HG03097 (cell line): ENCODE results near the gene TNS3.

ENCODE experiments used
- ATAC-seq: cut with Tn5 transposase; IDR thresholded peaks from one replicate; pipeline ENCODE4 v1.9.1; 2021; ENCODE audit not compliant: unreplicated experiment, low FRiP score

The TNS3 gene

DNA sequence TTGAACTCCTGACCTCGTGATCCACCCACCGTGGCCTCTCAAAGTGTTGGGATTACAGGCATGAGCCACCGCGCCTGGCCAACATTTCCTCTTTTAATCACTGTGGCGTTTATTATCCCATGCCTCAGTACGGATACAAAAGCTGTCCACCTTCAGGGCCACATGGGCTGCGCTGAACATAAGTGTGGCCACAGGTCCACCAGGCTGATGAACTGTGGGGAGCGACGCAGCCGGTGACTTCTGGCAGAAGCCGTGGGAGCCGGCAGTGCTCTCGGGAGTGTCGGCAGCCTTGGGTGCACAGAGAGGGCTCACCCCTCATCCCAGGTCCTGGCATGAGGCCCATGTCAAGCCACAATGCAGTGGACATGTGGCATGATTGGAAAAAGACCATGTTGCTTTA is 223.6 kb downstream of the TNS3 start:
- ATAC-seq, result no peak

DNA sequence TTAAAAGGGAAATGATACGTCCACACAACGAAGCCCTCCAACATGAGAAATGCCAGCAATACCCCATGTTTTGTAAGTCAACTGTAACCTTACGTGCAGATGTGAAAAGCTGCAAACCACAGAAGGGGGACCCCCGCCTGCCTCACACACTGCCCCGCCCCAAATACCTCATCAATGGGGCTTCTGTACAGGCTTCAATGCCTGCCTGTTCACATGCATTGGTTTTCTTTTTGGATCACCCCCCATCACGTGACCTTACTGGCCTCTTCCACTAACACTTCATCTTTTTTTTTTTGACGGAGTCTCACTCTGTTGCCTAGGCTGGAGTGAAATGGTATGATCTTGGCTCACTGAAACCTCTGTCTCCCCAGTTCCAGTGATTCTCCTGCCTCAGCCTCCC is 224.0 kb downstream of the TNS3 start:
- no peak for ATAC-seq

DNA sequence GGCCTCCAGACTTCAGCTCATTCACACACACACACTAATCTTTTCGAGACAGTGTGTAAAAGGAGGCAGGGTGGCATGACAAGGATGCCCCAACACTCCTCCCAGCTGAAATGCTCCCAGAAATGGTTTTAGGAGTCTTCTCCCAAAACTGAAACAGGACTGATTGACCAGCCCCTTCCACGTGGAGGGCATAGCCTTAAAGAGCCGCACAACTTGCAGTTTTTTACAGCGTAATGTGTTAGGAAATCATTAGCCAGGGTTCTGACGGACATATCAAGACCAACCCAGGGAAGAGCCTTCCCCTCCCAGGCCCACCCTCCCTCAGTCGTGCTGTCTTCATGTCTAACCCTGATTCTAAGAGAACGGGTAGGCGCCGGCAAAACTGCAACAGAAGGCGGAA is 224.6 kb downstream of the TNS3 start:
- no peak for ATAC-seq

DNA sequence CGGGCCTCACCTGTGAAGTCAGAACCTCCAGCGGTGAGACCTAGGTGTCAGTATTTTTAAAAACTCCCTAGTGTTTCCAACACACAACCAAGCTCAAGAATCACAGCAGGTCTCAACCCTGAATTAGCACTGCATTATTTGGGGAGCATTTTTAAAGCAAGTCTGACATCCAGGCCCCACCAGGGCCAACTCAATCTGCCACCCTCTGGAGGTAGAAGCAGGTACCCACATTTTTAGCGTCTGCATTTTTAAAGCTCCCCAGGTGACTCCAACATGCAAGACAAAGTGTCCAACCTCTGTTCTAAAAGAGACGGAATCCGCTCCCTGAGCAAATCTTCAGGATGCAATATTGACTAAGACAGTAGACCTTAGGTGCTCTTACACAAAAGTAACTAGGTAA is 225.7 kb downstream of the TNS3 start:
- no peak for ATAC-seq

DNA sequence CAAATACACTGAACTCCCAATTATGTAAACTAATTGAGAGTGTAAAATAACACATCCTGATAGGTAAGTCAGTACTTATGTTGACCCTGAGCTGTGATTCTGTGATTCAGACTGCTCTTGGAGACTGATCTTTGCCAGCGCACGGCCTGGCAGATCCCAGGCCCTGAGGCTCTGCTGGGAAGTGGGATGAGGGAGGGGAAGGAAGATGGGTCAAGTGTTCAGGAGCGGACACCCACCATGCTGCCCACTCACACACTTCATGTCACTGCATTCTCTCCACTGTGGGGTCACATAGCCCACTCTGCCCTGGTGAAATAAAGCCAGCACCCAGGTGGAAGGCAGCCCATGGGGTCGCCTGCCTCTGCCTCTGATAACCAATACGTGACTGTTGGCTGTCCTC is 226.2 kb downstream of the TNS3 start:
- no peak for ATAC-seq

DNA sequence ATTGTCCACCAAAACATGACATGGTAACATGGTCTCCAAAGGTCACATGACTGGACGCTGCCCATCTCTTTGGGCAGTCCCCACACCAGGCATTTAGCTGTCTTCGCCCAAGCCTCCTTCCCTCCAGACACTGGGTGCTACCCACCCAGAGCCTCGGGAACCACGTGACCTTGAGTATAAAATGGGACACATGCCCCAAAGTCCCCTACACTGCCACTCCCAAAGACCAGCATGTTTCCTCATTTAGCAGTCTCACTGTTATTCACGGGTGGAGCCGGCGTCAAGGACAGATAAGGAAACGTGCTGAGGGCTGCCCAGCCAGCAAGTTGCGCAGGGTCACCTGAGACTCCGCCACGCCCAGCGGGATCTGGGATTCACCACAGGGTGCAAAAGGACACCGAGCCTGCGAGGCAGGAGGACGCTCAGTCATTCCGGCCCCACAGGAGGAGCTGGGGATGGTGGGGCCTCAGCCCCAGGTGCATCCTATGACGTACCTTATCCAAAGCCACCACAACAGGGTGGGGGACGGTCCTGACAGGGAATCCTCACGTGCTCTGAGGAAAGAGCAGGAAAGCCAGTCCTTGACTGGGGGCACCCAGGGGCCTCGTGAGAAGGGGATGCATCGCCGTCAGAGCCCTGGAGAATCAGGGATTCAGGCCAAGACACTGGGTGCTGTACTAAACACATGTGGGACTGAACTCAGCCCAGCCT is 226.9 kb downstream of the TNS3 start:
- no peak for ATAC-seq

DNA sequence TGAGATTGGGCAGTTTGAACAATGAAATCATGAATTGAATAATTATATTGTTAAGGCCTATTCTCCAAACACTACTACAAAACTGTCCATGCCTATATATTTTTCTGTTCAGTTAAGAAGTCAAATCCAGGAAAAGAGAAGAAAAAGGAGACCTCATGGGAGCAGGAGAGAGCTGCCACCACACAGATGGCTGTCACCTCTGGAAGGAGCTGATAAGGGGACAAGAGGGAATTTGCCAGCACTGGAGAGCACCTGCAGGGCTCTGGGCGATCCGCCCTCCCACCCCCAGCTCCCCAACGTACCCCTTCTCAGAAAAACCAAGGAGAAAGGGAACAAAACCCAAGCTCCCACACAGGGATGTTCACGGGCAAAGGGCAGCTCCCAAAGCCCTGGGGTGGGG is 227.8 kb downstream of the TNS3 start:
- ATAC-seq, result no peak

DNA sequence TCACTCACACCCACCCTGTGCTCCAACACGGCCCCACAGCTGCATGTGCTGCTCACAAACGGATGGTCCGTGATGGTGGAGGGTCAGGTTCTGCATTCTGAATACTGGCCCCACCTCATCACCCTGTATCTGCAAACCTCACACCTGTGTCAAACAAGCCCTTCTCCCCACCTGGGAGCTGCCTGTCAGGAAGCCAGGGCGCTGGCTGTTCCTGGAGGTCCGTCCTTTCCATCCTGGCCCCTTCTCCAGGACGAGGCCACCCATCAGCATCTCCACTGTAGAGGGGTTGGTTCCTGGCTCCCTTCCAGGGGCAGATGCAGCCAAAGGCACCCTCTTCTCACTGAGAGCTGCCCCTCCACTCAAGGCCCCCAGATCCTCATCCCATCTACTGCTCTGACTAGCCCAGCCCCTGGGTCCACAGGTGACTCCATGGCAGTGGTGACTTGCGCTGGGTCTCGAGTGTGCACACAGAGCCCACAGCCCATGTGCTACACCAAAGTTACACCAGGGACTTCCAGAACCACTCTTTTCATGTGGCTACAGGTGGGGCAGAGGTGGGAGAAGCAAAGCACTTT is 229.4 kb downstream of the TNS3 start:
- ATAC-seq, result no peak

DNA sequence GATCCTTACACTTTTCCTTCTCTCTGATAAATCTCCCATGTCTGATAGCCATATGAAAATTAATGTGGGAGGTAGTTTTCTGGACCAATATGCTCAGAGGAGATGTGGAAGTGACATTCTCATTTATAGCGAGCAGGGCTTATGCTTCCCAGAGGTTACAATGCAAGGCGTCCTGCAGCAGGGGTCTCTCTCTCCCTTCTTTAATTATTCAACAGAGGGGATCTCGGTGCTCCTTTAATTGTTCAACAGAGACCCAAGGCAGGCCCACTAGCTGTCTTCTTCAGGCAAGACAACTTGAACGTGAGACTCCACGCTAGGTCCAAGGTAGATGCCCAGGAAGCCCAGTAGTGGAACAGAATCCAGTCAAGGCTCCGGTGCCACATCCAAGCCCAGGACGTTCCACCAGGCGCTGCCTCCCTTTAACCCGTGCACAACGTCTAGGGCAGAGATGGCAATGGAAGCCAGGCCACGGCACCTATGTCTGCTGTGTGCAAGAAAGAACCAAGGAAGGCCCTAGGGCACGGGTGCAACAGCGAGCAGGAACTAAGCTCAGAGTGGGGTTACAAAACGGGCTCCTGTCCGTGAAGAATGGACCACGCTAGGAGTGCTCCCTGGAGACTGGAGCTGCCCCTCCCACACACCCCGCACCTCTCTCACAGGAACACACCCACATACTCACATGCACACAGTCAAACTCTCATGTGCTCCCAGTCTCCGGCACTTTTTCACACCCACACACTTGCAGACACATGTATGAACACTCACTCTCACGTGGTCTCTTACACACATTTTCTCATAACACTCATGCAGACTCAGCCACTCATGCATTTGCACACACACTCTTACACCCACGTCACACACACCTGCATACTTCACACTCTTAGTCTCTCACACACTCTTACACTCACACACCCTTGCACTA is 230.4 kb downstream of the TNS3 start:
- no peak for ATAC-seq

DNA sequence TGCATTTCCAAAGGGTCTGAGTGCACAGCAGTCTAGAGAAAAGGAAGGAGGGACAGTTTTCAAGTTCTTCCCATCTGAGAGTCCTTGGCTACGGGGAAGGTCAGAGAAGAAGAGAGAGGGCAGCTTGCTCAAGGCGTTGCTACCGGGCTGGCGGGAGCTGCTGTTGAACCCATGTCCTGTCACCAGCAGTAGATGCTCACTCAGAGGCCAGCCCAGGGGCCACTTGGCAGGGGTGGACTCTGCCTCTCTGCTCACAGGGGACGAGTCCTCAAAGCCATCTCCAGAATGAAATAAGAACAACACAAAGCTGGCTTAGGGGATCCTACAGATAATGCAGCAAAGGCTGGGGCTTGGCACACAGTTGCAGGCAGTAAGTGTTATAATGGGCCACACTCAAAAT is 231.5 kb downstream of the TNS3 start:
- ATAC-seq, result no peak

DNA sequence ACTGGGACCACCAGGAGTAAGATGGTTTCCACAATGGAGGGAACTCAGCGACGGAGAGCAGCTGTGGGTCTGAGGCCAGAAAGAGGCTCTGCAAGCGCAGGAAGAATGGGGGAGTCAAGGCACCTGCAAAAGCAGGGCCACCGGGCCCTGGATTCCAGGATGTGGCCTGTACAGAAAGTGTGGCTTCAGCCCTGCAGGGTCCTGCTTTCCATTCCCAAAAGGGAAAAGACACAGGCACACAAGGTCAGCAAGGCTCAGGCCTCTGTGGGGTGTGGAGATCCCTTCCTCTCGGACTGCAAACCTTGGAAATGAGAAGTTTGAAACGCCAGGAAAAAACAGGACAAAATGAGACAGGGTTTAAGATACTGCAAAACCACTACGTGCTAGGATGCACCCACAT is 232.5 kb downstream of the TNS3 start:
- no peak for ATAC-seq

DNA sequence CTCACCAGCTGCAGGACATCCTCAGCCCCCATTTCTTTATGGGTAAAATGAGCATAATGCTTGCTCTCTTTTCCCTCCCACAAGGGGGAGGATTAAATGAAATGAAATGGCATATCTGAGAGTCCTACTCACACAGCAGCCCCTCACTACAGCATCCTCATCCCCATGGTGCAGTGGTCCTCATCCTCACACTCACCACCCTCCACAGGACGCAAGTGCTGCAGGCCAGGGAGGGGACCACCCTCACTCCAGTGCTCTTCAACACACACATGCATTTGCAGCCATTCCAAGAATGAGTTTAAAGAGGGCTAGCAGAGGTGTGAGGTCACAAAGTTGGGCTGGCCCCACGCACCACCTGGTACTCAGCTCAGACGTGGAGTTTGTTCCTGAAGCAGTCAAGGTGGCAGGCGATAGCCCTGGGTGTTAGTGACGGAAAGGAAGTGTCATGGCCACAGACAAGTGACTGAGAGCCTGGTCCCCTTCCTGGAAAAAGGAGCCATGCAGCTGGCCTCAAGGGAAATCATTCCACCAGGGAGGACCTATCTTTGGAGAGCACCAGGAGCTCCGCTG is 234.0 kb downstream of the TNS3 start:
- ATAC-seq, result no peak

DNA sequence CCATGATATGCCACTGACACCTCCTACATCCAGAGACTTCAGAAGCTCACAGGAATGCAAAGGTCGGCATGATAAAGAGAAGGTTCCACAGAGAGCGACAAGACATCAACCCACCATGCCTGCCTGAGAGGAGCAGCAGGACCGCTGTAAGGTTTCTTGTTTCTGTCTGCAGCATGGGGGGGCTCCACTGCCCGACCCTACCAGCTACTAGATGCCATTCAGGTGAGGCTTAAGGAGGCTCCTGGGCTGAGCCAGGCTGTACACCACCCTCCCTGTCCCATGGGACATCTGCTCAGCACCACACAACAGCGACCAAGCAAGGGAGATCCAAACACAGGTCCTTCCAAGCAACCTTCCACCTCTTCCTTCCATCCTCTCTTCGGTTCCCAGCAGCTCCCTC is 234.6 kb downstream of the TNS3 start:
- ATAC-seq, result no peak

DNA sequence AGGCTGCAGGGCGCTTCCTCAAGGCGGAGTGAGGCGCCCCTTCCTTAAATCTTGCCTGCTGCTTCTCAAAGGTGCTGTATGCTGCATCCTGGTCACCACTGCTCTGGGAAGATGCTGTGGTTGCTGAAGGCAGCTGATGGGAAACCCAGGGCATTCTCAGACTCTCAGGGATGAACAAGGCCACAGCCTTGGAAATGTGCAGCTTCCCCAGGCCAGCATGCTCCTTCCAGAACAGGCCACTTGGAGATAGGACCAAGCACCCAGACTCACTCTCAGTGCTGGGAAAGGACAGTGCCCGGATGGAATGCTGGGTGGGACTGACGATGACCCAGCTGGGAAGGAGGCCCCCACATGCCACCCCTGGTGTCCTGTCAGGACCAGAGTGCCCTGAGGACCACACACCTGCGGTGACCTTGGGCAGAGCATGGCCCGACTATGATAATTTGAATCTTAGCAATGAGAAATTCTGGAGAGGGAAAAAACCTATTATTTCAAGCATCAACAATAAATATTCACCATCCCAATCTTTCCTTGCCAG is 235.5 kb downstream of the TNS3 start:
- ATAC-seq, result no peak

DNA sequence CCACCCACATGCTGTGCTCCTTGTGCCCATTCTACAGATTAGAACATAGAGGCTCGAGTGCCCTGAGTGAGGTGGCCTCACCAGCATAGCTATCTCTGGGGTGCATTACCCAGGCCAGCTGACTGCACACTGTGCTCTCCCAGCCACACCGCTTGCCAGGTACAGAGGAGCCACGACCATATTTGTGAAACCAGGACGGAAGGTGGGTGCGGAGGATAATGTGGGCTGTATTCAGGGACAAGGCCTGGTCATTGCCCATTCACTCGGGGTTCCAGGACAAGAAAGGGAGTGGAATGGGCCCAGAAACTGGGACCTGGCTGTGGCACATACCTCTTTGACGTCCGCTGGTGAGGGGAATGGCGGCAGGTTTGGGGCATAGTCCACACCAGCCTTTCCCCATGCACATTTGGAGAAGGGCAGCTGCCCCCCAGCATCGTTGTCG is 236.0 kb downstream of the TNS3 start:
- no peak for ATAC-seq

DNA sequence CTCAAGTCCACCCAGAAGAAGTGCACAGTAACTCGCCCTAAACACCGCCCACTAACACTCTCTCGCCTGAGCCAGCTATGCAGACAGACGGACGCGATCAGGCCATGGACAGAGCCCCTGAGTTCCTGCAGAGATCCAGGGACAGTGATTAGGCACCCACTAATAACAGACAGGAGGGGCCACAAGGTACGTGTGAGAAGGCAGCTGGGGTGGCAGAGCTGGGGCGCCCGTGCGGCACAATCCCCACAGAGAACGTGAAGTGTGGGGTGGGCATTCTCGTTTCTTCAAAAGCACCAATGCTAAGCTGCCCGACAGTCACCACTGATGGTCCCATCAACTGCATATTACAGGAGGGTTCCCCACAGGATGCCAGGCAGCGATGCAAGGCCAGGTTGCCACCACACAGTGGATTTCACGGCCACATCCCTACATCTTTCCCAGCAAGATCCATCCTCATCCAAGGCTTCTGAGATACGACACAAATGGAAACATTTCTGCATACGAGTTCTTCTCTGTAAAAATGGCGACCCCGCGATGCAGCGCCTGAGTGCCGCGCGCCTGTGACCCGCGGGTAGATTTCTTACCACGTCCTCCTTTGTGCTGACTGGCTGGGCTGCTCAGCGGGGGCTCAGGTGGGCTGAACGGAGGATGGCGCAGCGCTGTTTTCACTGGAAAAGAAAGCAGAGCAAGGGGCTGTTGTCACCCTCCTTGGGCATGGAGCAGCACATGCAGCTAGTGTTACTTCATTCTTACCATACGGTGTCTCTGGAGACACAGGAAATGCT is 237.5 kb downstream of the TNS3 start:
- no peak for ATAC-seq

DNA sequence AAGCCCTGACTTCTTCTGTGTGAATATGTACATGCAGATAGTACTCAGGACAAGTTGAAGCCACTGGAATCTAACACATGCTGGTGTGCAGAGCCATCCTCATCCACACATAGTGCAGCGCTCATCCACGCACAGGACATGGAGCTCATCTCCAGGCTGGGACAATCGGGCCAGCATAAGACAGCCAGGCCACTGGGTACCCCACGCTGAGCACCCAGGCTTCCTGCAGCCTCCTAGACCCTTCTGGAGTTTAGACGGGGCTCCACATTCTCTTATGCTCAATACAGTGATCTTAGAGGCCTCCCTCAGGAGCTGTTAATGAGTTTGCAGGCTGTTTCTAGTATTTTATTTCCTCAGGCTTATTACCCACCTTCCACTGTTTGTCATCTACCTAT is 238.9 kb downstream of the TNS3 start:
- ATAC-seq, result no peak

DNA sequence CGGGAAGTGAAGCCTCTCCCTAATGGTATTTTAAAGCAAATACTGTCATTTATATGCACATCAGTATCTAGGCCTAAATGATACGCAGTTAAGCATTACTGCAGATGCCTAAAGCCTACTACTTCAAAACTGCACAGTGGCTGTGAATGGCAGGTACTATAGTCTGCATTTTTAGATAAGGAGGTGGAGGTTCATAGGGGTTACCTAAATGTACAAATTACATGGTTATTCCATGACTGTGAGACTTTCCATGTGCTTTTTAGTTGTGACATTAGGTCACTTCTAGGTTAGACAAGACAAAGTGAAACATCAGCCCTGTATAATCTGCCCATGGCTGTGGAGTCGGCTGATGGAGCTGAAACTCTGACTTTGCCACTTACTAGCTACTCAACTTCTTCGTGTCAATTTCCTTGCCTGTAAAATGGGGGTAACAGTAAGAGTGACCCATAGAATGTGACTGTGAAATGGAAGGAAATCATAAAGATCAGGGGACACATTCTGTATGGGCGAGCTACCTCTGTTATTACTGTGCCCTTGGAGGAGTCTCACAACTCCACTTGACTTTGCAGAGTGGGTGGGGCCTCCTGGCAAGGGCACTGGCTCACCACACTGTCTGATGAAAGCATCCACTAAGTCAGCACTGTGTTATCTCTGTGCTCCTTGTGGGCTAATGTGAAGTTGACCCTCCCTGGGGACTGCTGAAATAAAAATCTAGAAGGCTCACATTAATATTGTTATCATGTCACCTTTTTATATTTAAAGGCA is 239.4 kb downstream of the TNS3 start:
- ATAC-seq, result no peak

DNA sequence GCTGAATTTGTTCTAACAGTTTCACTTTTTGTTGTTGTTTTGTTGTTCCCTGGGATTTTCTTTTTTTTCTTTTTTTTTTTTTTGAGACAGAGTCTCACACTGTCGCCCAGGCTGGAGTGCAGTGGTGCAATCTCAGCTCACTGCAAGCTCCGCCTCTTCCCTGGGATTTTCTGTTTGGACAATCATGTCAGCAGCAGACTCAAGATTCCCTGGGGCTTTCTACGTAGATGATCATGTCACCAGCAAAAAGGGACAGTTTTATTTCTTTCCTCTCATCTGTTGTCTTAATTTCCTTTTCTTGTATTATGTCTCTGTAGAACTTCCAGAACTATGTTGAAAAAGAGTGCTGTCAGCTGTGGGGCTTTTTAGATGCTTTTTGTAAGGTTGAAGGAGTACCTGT is 241.4 kb downstream of the TNS3 start:
- ATAC-seq, result no peak

DNA sequence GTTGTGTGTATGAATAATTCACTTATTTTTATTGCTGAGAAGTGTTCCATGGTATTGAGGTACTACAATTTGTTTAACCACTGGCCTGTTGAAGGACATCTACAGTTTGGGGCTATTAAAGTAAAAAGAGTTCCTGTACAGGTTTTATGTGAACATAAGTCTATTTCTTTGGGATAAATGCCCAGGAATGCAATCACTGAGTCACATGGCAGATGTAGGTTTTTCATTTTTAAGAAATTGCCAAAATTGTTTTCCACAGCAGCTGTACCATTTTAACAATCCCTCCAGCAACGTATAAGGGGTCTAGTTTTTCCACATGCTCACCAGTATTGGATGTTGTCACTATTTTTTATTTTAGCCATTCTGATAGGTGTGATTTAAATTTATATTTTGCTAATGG is 243.9 kb downstream of the TNS3 start:
- no peak for ATAC-seq
